ENCODE data around the gene PITX3.

GRCh38 chr10:102255404-102255803, 14.1 kb upstream of the PITX3 start:
- TF ChIP-seq CTCF (IDR thresholded peaks at IDR 0.05; ENCODE audit: extremely low read depth in 1 of 2, insufficient read depth in 1 of 2, low read depth in 1 of 2, low read length in 2 of 2) (no peak), EZH2 (IDR thresholded peaks at IDR 0.05; ENCODE audit: borderline replicate concordance, low read depth, low read length, severe bottlenecking) (no peak), POLR2A (IDR thresholded peaks at IDR 0.05; ENCODE audit: low read depth, low read length) (no peak), POLR2AphosphoS5 (IDR thresholded peaks at IDR 0.05; ENCODE audit: insufficient read depth, low read depth, low read length) (no peak), JUN (IDR thresholded peaks at IDR 0.05; ENCODE audit: borderline replicate concordance, insufficient read depth, insufficient read length, low read depth) (no peak)
